ENCODE data around the gene TEAD1. TPM values are rescaled to one million over a fixed set of nuclear protein-coding genes. Genes with fewer than 3 reads are reported as not detected.

TEAD1 gene
- total RNA-seq, 4 donors from 2014 or later = 127 to 165 (median 140) TPM

DNA sequence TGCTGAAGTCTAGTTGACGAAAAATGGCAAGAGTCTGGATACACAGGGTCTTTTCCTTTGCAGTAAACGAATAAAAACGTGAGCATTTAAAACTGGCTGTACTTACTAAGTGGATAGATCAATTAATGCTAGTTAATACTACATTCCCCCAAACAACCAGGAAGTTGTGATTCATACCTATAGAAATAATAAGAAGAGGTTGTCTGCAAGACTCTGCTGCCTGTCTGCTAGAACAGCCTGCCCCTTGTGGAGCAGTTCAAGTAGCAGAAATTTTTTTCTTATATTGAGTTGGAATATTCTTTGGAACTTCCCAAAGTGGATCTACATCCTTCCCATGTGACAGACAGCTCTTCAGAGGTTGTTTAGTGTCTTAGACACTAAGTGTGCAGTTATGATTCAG, 86.8 kb downstream of the TEAD1 start:
- Histone ChIP-seq H3K27ac (no peak overlapping the region), H3K4me1 (peaks cover 0 to 59% (median 6%) of the 10 kb centered on the region in 4 donors), H3K9me3 (no peaks in the 10 kb centered on the region), H3K36me3 (peaks cover 0 to 20% (median 0%) of the 10 kb centered on the region in 3 donors), H3K4me3 (no peak overlapping the region), H3K27me3 (no peaks in the 10 kb centered on the region)
- 45 to 52% methylated on average over 3 of the region's 3 CpGs for WGBS, 2 donors
- TF ChIP-seq, protein P1, sequence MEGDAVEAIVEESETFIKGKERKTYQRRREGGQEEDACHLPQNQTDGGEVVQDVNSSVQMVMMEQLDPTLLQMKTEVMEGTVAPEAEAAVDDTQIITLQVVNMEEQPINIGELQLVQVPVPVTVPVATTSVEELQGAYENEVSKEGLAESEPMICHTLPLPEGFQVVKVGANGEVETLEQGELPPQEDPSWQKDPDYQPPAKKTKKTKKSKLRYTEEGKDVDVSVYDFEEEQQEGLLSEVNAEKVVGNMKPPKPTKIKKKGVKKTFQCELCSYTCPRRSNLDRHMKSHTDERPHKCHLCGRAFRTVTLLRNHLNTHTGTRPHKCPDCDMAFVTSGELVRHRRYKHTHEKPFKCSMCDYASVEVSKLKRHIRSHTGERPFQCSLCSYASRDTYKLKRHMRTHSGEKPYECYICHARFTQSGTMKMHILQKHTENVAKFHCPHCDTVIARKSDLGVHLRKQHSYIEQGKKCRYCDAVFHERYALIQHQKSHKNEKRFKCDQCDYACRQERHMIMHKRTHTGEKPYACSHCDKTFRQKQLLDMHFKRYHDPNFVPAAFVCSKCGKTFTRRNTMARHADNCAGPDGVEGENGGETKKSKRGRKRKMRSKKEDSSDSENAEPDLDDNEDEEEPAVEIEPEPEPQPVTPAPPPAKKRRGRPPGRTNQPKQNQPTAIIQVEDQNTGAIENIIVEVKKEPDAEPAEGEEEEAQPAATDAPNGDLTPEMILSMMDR (IDR thresholded peaks at IDR 0.05) = peak in 1 of 5 experiments; percentile 19
- TF ChIP-seq EP300 (IDR thresholded peaks at IDR 0.05) = no peak
- no peak for TF ChIP-seq POLR2A (IDR thresholded peaks at IDR 0.05)
- DNase-seq (ENCODE audit: low spot score in 2 of 2) = no peak

DNA sequence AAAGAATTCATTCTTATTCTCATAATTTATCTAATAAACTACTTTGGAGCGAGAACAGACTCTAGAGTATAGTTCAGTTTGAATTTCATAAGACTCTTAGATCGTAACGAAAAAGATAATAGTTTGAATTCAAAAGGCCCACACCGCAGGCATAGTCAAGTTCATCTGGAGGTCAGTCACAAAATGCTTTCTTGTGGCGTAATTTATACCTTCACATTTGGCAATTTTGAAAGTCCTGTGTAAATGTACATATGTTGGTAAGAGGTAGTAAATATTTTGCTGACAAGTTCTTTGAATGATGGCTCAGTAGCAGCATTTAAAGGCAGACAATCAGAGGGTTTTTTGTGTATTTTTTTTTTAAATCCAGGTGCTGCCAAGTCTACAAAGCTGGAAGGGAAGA, 88.1 kb downstream of the TEAD1 start:
- peak overlapping the region in 1 of 4 donors; percentile 26 for H3K27ac ChIP-seq
- no peak overlapping the region for H3K4me3 ChIP-seq
- no peaks in the 10 kb centered on the region for H3K9me3 ChIP-seq
- TF ChIP-seq POLR2A (IDR thresholded peaks at IDR 0.05) (no peak), EP300 (IDR thresholded peaks at IDR 0.05) (no peak)
- TF ChIP-seq, protein P1 (IDR thresholded peaks at IDR 0.05) = no peak
- 43 to 47% methylated on average over 5 of the region's 5 CpGs for WGBS, 2 donors
- H3K4me1 ChIP-seq = peaks cover 0 to 57% (median 7%) of the 10 kb centered on the region in 4 donors
- no peaks in the 10 kb centered on the region for H3K27me3 ChIP-seq
- peaks cover 0 to 20% (median 0%) of the 10 kb centered on the region in 3 donors for H3K36me3 ChIP-seq
- no peak for DNase-seq (ENCODE audit: low spot score in 2 of 2)

DNA sequence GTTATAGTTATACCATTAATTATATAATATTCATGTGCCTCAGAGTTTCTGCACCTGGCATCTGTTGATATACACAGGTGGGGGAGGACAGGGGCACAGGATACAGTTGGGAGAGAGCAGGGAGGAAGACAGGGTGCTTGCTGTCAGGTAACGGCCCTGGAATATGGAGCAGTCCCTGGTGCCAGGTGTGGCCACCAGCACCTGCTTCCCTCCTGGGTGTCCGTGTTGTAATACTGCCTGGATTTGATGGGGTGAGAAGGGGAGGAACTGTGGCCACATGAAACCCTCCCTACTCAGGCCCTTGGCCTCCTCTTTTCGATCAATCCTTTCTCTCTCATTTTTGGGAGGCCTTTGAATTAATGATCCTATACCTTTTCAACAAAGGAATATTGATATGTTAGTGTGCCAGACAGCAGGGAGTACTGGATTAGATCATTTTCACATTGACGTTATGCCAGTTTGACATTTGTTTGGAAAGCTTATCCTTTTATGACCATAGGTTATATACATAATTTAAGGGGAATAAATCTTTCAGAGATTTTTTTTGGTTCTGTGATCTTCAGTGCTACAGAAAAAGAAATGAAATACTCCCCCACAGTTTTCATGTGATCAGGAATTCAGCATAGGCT, 88.6 kb downstream of the TEAD1 start:
- Histone ChIP-seq H3K27ac (no peak overlapping the region), H3K4me1 (peaks cover 0 to 63% (median 9%) of the 10 kb centered on the region in 4 donors), H3K4me3 (no peak overlapping the region), H3K9me3 (no peaks in the 10 kb centered on the region), H3K36me3 (peaks cover 0 to 20% (median 0%) of the 10 kb centered on the region in 3 donors), H3K27me3 (no peaks in the 10 kb centered on the region)
- TF ChIP-seq POLR2A (IDR thresholded peaks at IDR 0.05) (no peak), EP300 (IDR thresholded peaks at IDR 0.05) (no peak)
- TF ChIP-seq, protein P1 (IDR thresholded peaks at IDR 0.05) = no peak
- DNase-seq (ENCODE audit: low spot score in 2 of 2) = no peak
- 72 to 80% methylated on average over 4 of the region's 4 CpGs for WGBS, 2 donors

- Histone ChIP-seq H3K4me3 (no peak overlapping the region), H3K36me3 (peaks cover 0 to 20% (median 0%) of the 10 kb centered on the region in 3 donors), H3K27me3 (no peaks in the 10 kb centered on the region), H3K4me1 (peaks cover 0 to 77% (median 13%) of the 10 kb centered on the region in 4 donors), H3K27ac (no peak overlapping the region), H3K9me3 (no peaks in the 10 kb centered on the region)
- WGBS, 2 donors = 87 to 91% methylated on average over 8 of the region's 8 CpGs
- DNase-seq (ENCODE audit: low spot score in 2 of 2) = no peak
- TF ChIP-seq EP300 (IDR thresholded peaks at IDR 0.05) (no peak), POLR2A (IDR thresholded peaks at IDR 0.05) (no peak)
- TF ChIP-seq, protein P1 (IDR thresholded peaks at IDR 0.05) = no peak
Observed at GRCh38 chr11:12764187-12764914, 90.1 kb downstream of the TEAD1 start.

GRCh38 chr11:12765428-12765827, 91.2 kb downstream of the TEAD1 start:
- peaks cover 0 to 88% (median 17%) of the 10 kb centered on the region in 4 donors for H3K4me1 ChIP-seq
- WGBS, 2 donors = 32 to 46% methylated on average over 3 of the region's 3 CpGs

More at GRCh38 chr11:12765428-12765827, 91.2 kb downstream of the TEAD1 start:
- DNase-seq (ENCODE audit: low spot score in 2 of 2) = no peak
- H3K27ac ChIP-seq = peak overlapping the region in 2 of 4 donors; percentile 1 to 25
- no peak overlapping the region for H3K4me3 ChIP-seq
- TF ChIP-seq EP300 (IDR thresholded peaks at IDR 0.05) (no peak), POLR2A (IDR thresholded peaks at IDR 0.05) (no peak)
- TF ChIP-seq, protein P1 (IDR thresholded peaks at IDR 0.05) = no peak
- no peaks in the 10 kb centered on the region for H3K27me3 ChIP-seq
- H3K9me3 ChIP-seq = no peaks in the 10 kb centered on the region
- H3K36me3 ChIP-seq = peaks cover 0 to 20% (median 0%) of the 10 kb centered on the region in 3 donors

All from tibial nerve (tissue), 4 donors.